ENCODE measurements around the gene TAS2R38.
"Not testable (repeated sequence)": the region's sequence is repeated elsewhere in the genome, so short reads cannot be mapped to it uniquely, and the experiment has no call there.

The TAS2R38 gene

DNA sequence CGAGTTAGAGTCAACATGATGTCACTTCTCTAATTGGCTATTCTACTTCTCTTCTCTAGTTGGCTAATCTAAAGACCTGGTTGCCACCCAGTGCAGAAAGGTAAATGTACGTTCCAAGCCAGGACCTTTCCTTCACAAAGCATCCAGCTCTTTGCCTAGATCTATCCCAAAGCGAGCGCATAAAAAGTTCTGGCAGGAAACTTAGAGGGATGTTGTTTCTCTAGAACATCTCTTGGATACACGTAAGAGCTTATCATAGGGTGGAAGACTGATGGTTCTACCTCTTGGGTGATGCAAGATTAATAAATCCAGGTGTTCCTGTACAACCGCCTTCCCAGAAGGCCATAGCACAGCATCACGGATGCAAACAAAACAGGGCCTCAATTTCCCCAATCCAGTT, at the start of gene TAS2R38:
Gene TAS2R38, minus strand, starts transcription at position 101 of the 400 bp plus-strand sequence. Its CDS starts 84 bp downstream, at position 17.
- no peak for DNase-seq

DNA sequence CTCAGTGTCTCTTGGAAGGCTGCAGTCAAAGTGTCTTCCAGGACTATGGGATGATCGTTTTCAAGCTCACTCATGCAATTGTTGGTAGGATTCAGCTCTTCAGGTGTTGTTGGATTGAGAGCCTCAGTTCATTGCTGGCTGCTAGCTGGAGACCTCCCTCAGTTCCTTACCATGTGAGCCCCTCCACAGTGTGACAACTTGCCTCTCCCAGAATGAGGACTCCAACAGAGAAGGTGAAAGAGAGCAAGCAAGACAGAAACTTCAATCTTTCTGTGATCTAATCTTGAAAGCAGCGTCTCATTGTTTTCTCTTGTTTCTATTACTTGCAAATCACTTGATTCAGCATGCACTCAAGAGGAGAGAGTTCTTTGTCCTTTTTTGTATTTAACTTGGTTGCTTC, 44.6 kb upstream of the TAS2R38 start:
- no peak for DNase-seq

- DNase-seq, result no peak
Observed at GRCh38 chr7:142017451-142017850, 43.9 kb upstream of the TAS2R38 start.

DNA sequence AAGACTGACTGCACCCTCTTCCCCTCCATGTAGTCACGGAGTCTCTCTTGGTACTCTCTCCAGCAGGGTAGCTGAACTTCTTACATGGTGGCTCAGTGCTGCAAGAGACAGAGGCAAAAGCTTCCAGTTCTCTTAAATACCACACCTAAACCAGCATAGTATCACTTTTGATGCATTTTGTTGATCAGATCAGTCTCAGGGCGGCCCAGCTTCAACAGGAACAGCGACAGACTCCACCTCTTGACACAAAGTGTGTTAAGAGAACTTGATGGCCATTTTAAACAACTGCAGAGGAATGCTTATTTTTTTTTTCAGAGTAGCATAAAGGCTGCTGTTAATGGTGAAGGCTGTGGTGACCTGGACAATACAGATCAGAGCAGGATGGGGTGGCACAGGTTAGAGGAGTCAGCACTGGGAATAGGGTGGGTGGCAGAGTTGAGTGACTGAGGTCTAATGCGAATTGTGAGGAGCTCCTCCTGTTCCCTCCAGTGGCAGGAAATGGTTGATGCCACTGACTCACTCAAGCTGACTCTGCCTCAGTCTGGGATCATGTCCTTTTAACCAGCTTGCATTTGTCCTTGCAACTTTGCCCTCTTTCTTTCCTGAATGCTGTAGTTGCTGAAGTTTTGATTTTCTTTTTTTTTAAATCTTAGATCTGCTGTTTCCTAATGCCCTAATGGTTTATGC, 39.4 kb upstream of the TAS2R38 start:
- DNase-seq, result no peak

- DNase-seq, result no peak
Observed at GRCh38 chr7:142010952-142011548, 37.5 kb upstream of the TAS2R38 start.

GRCh38 chr7:142009187-142009586, 35.6 kb upstream of the TAS2R38 start:
- DNase-seq, result no peak

- DNase-seq, result no peak
Observed at GRCh38 chr7:142006577-142006976, 33.0 kb upstream of the TAS2R38 start.

DNA sequence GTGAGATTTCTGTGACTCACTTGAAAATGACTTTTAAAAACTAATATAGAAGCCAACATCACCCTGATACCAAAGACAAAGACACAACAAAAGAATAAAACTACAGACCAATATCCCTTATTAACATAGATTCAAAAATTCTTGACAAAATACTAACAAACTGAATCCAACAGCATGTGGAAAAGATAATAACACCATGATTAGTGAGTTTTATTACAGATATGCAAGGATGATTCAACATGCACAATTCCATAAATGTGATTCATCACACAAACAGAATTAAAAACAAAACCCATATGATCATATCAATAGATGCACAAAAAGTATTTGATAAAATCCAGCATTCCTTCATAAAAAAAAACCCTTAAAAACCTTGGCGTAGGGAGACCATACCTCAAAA, 28.6 kb upstream of the TAS2R38 start:
- DNase-seq, result no peak

DNA sequence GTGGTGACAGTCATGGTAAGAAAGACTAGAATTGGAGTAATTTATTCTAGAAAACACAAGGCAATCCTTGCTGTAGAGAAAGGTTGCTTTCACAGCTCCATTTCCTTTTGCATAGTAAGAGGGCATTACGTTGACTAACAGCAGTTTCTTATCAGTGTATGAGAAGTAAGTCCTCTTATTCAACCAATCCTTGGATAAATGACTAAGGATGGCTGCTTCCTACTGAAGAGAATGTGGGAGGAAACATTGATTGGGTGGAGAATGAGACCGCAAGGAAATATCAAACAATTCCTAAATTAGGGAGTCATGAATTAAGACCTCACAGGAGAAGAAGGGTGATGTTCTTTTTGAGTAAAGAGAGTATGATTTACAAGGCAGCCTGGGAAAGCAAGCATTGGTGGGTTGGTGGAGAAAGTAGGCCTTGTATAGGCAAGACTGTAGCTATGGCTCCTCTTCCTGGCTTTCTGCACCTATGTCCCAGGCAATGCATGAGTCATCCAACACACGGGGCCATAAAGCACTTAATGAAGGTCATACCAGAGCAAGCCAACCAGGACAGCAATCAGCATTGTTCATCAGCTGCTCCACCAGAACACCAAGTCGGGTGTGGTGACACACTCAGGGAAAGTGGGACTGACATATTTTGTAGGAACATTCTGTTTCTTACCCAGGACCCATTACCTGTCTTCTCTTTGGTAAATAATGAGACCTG, 27.7 kb upstream of the TAS2R38 start:
- DNase-seq, result no peak

DNA sequence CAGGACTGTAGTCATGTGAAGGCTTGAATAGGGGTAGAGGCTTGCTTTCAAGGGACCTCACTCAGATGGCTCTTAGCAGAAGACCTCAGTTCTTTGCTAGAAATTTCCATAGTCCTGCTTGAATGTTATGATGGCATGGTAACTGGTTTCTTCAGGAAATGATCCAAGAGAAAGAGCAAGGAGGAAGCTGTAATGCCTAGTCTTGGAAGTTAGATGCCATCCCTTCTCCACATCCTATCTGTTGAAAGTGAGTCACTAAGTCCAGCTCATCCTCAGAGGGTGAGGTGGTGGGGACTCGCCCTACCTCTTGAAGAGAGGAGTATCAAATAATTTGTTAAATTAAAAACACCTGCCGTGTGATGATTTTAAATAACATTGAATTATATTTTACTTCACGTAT, 26.7 kb upstream of the TAS2R38 start:
- DNase-seq, result no peak

DNA sequence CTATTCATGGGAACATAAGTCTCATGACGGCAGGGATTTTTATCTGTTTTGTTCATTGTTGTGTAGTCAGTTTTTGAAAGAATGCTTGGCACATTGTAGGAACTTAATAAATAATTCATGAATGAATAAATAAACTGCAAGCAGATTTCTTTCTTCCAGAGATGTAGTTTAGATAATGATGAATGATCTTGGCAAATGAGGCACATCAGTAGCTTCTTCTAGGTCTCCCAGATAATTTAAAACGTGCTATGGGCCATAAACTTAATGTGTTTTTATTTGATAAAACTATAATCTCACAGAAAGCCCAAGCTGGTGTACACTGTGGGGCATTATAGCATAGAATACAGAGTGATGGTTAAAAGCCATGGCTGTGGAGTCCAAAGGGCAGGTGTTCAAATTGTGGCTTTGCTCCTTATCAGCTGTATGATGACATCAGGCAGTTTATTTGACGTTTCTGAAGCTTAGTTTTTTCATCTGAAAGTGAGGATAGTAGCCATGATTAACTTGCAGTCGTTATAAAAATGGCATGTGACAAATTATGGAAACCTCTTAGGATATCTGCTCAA, 25.6 kb upstream of the TAS2R38 start:
- no peak for DNase-seq

- DNase-seq, result no peak
Observed at GRCh38 chr7:141993354-141993753, 19.8 kb upstream of the TAS2R38 start.

- DNase-seq, result no peak
Observed at GRCh38 chr7:141992688-141993087, 19.1 kb upstream of the TAS2R38 start.

DNA sequence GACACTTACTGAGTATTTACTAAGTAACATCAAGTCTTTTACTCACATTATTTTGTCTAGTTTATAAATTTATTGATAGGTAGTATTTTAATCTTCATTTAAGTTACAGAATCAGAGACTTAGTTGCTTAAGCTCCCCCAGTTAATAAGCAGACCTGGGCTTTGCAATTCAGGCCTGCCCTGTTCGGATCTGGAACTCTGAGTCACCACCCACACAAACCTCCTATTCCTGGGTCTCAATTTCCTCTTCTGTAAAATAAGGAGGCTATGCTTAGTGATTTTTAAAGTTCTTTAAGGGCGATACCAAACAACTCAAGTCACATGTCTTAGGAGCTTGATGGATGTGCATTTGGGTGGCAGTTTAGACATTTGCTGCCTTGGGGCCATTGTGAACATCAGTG, 18.6 kb upstream of the TAS2R38 start:
- no peak for DNase-seq

DNA sequence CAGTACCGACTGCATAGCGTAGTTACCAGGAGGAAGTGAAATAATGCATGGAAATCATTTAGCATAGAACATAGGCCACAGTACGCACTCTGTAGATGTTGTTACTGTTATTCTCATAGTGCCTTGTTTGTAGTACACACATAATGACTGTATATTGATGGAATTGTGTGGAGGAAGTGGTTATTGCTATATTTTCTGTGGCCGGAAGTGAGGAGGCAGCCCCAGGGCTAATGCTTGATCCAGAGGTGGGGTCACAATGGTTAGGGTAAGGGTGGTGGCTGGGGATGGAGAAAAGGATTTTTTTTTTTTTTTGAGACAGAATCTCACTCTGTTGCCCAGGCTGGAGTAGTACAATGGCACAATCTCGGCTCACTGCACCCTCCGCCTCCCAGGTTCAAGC, 17.6 kb upstream of the TAS2R38 start:
- no peak for DNase-seq

DNA sequence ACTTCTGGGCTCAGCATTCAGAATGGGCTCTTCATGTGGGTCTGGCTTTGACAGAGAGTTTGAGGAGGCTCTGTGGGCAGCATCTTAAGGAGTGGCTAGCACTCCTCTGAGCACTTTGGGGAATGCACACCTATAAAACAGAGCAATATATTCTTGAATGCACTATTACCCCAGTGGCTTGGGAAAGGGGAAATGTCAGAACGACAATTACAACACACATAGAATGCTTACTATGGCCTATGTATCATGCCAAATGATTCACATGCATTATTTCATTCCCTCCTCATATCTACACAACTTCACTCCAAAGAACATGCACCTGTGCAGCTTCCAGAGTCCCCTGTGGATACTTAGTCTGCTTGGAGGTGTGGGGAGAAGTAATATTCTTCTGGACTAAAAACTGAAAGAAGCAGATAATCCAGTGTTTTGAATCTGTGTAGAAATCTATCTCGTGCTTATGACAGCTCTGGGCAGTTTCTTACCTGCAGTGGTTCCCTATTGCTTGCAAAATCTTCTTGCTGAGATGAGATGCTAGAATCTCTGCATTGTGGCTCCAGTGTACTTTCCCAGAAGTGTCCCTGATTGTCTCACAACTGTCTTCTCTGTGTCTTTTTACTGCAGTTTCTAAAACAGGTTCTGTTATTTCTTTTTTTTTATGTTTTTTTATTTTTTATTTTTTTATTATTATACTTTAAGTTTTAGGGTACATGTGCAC, 16.6 kb upstream of the TAS2R38 start:
- DNase-seq, result no peak

DNA sequence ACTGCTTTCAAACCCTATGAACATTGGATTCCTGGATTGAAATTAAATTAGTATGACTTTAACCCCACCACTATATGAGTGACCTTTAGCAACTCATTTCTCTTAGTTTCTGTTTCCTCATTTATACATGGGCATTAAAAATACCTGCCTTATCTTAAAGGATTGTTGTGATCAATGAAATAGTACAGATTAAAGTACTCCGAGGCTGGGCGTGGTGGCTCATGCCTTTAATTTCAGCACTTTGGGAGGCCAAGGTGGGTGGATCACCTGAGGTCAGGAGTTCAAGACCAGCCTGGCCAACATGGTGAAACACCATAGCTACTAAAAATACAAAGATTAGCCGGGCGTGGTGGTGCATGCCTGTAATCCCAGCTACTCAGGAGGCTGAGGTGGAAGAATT, 14.2 kb upstream of the TAS2R38 start:
- DNase-seq, result not testable (repeated sequence)

DNA sequence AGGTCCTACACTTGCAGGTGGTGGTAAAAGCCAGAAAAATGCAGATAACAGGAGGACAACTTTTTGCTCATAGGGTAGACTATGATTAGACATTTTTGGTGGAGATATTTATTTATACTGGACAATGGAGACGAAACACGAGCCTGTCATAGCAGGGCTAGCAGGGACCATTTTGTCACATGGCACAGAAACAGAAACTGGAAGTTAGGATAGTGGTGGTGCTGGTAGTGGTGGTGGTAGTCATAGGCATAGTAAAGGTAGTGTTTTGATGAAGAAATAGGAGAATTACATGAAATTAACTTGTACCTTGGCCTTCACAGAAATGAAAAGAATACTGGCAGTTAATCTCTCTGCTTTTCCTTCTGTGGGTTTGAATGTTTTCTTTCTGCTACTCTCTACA, 13.3 kb upstream of the TAS2R38 start:
- no peak for DNase-seq

DNA sequence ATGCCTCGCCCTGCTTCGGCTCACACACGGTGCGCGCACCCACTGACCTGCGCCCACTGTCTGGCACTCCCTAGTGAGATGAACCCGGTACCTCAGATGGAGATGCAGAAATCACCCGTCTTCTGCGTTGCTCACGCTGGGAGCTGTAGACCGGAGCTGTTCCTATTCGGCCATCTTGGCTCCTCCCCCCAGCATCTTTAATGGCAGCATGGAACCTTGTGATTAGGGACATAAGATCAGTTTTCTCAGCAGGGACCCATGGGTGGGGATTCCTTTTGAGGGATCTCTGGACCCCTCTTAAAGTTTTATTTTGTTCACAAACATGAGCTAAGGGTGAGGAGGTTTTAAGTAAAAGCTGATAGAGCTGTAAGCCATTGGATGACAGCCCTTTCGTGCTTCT, 12.4 kb upstream of the TAS2R38 start:
- not testable (repeated sequence) for DNase-seq

DNA sequence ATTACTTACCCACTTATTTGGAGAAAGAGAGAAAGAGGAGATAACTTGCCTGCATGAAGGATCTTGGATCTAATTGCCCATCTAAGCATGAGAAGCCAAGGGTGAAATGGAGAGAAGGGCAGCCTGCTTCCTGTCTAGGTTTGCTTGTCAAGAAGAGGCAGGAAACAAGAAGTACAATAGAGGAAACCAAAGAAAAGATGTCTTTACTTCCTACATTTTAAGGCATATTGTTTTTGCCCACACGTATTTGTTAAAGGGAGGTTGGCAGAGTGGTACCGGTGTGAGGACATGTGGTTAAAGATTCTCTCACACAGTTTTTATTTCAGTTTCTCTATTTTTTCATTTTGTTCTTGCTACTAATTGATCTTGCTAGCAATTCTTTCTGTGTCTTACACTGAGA, 6.0 kb upstream of the TAS2R38 start:
- DNase-seq, result no peak

DNA sequence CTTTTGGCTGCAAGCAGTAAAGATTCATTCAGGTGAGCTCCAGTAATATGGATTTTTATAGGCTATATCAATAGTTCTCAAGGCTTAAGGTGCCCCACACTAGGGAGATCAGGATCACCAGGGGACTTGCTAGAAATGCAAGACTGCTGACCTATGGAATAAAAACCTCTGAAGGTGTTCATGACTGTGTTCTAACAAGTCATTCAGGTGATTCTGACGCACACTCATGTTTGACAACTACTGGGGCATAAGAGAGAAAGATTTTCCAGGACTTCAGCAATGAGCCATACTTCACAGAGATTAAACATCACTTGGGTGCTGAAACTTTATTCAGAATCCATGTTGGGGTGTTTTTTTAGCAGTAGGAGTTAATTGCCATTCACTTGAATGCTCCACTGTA, 4.8 kb upstream of the TAS2R38 start:
- no peak for DNase-seq

DNA sequence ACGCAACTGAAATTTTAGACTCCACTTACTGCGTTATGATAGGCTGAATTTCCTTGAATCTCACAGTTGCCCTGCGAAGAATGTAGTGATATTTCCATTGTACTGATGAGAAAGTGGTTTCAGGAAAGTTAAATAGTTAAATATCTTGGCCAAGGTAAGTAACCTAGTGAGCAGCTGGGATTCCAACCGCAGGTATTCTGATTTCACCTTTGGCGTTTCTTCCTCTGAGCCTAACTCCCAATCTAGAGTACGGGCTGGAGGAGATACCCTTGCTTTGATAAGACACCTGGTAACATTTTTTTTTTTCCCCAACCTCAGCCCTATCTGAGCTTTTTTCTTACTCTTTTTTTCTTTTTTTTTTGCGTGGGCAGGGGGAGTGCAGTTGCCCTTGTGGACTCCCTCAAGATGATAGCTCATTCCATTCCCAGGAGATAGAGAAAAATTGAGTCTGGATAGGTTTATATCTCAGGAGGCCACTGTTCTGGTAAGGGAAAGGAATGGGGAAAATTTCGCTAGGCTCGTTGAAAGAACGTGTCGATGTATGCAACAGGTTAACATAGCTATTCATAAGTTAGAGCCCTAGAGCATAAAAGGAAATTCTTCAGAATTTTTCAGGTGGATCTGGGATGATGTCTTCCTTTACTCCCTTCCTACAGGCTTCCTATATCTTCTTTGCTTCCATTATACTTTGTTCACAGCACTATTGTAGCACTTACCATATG, 3.1 kb upstream of the TAS2R38 start:
- no peak for DNase-seq

Data from T1000 (cell line).